Measurements from ENCODE around the gene GSDMA.

DNA sequence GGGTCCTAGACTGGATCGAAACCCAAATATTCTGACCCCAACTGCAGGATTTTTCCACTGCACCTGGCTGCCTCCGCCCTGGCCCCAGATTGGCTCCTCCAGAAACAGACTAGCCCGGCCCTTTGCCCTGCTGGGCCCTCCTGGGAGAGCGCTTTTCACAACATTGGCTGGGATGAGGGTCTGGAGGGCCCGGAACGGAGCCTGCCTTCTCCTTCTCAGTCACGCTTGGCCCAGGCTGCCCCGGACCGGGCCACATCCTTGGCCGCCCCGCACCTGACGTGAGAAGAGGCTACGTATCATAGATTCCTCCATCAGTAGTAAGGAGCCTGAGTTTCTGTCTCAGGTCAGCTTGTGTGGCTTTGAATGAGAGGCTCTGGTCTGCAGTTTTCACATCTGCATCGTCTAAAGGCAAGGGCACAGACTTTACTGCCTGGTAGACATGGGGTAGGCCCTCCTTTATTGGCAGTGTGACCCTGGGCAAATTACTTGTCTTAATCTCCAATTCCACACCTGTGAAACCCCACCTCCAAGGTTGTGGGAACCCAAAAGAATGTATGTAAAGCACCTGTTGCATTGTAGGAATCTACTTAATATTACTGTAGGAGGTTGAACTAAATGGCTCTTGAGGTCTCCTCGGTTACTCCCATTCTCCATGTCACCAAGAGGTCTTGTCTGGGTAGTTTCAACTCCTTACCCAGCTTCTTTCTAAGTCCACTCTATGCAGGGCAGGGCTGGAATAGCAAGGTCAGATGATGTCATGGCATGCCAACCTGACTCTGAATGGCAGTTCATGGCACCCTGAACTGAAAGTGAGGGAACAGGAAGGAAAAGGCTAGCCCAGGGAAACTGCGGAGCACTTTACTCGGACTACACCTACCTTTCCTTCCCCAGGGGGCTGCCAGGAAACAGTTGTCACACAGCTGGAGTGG, 34.6 kb upstream of the GSDMA start:
- TF ChIP-seq, protein P1, sequence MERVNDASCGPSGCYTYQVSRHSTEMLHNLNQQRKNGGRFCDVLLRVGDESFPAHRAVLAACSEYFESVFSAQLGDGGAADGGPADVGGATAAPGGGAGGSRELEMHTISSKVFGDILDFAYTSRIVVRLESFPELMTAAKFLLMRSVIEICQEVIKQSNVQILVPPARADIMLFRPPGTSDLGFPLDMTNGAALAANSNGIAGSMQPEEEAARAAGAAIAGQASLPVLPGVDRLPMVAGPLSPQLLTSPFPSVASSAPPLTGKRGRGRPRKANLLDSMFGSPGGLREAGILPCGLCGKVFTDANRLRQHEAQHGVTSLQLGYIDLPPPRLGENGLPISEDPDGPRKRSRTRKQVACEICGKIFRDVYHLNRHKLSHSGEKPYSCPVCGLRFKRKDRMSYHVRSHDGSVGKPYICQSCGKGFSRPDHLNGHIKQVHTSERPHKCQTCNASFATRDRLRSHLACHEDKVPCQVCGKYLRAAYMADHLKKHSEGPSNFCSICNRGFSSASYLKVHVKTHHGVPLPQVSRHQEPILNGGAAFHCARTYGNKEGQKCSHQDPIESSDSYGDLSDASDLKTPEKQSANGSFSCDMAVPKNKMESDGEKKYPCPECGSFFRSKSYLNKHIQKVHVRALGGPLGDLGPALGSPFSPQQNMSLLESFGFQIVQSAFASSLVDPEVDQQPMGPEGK (tag by site-specific recombination; IDR thresholded peaks at IDR 0.05), result no peak
- TF ChIP-seq TSHZ1 (tag by site-specific recombination; IDR thresholded peaks at IDR 0.05; ENCODE audit: borderline replicate concordance) (no peak), ZNF596 (tag by site-specific recombination; IDR thresholded peaks at IDR 0.05) (no peak), SETDB1 (IDR thresholded peaks at IDR 0.05; ENCODE audit: insufficient read length, low read length) (no peak), SALL2 (tag by site-specific recombination; IDR thresholded peaks at IDR 0.05; ENCODE audit: borderline replicate concordance) (no peak), ZNF518A (tag by site-specific recombination; conservative IDR thresholded peaks at IDR 0.05; ENCODE audit: low read depth) (no peak), ZNF121 (tag by site-specific recombination; IDR thresholded peaks at IDR 0.05) (no peak), ZBTB17 (tag by site-specific recombination; IDR thresholded peaks at IDR 0.05) (no peak)
- TF ChIP-seq, protein P2, sequence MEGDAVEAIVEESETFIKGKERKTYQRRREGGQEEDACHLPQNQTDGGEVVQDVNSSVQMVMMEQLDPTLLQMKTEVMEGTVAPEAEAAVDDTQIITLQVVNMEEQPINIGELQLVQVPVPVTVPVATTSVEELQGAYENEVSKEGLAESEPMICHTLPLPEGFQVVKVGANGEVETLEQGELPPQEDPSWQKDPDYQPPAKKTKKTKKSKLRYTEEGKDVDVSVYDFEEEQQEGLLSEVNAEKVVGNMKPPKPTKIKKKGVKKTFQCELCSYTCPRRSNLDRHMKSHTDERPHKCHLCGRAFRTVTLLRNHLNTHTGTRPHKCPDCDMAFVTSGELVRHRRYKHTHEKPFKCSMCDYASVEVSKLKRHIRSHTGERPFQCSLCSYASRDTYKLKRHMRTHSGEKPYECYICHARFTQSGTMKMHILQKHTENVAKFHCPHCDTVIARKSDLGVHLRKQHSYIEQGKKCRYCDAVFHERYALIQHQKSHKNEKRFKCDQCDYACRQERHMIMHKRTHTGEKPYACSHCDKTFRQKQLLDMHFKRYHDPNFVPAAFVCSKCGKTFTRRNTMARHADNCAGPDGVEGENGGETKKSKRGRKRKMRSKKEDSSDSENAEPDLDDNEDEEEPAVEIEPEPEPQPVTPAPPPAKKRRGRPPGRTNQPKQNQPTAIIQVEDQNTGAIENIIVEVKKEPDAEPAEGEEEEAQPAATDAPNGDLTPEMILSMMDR (tag by site-specific recombination; IDR thresholded peaks at IDR 0.05), result no peak
- TF ChIP-seq, protein P3, sequence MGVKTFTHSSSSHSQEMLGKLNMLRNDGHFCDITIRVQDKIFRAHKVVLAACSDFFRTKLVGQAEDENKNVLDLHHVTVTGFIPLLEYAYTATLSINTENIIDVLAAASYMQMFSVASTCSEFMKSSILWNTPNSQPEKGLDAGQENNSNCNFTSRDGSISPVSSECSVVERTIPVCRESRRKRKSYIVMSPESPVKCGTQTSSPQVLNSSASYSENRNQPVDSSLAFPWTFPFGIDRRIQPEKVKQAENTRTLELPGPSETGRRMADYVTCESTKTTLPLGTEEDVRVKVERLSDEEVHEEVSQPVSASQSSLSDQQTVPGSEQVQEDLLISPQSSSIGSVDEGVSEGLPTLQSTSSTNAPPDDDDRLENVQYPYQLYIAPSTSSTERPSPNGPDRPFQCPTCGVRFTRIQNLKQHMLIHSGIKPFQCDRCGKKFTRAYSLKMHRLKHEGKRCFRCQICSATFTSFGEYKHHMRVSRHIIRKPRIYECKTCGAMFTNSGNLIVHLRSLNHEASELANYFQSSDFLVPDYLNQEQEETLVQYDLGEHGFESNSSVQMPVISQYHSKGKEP (tag by site-specific recombination; IDR thresholded peaks at IDR 0.05), result no peak
